ENCODE results near the gene COL4A3. TPM values are rescaled to one million over a fixed set of nuclear protein-coding genes. Genes with fewer than 3 reads are reported as not detected.

COL4A3 gene
- total and polyA plus RNA-seq, 2 donors (not counting 3 experiments of a cell fraction or from before 2014, with no cell fraction given): not detected

DNA sequence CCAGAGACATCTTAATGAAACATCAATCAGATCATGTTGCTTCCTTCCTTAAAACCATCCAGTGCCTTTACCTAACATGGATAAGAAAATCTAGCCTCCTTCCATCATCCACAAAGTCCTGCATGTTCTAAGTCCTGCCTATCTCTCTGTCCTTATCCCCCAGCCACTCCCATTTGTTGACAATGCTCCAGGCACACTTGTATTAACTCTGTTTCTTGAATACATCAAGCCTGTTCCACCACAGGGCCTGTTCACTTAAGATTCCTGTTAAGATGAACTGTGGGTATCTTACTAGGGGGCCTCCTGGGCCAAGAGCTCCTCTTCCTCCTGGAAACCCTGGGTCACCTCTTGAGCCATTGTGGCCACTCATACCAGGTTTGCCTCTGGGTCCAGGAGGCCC is 46.1 kb upstream of the COL4A3 start:
- Histone ChIP-seq H3K27ac (ENCODE audit: insufficient read depth, low read depth, low read length) (no peak overlapping the region), H3K27me3 (ENCODE audit: control insufficient read depth in 2 of 2, insufficient read depth in 2 of 2, low read length in 2 of 2) (no peaks in the 10 kb centered on the region), H4K20me1 (replicated peaks; ENCODE audit: control insufficient read depth, extremely low read depth, insufficient read depth, low read length) (no peaks in the 10 kb centered on the region), H3K79me2 (ENCODE audit: control insufficient read depth, insufficient read depth, low read length) (no peaks in the 10 kb centered on the region), H3K9me1 (replicated peaks; ENCODE audit: control insufficient read depth, extremely low read depth, insufficient read depth, low read length) (no peaks in the 10 kb centered on the region), H3K9ac (replicated peaks; ENCODE audit: extremely low read depth, insufficient read depth, low read length) (no peak overlapping the region), H2AFZ (ENCODE audit: low read depth, low read length) (no peak overlapping the region), H3K9me3 (replicated peaks; ENCODE audit: control insufficient read depth, insufficient read depth, low read length) (no peaks in the 10 kb centered on the region), H3K4me1 (ENCODE audit: control insufficient read depth, extremely low read depth, insufficient read depth, low read length) (no peaks in the 10 kb centered on the region), H3K36me3 (ENCODE audit: control insufficient read depth in 2 of 2, extremely low read depth in 1 of 2, insufficient read depth in 2 of 2, low read length in 2 of 2) (no peaks in the 10 kb centered on the region), H3K4me2 (ENCODE audit: insufficient read depth, low read length) (no peak overlapping the region), H3K4me3 (replicated peaks in 1 of 3; ENCODE audit: insufficient read depth in 1 of 3, low read depth in 1 of 3, low read length in 3 of 3) (no peak overlapping the region)
- ChIA-PET CTCF (interaction anchor here (1.5 kb wide), 1 partner anchor 120 kb away, joined by 5 read pairs; no protein-coding TSS in a partner anchor), POLR2A (no interaction called here)
- TF ChIP-seq, protein P1, sequence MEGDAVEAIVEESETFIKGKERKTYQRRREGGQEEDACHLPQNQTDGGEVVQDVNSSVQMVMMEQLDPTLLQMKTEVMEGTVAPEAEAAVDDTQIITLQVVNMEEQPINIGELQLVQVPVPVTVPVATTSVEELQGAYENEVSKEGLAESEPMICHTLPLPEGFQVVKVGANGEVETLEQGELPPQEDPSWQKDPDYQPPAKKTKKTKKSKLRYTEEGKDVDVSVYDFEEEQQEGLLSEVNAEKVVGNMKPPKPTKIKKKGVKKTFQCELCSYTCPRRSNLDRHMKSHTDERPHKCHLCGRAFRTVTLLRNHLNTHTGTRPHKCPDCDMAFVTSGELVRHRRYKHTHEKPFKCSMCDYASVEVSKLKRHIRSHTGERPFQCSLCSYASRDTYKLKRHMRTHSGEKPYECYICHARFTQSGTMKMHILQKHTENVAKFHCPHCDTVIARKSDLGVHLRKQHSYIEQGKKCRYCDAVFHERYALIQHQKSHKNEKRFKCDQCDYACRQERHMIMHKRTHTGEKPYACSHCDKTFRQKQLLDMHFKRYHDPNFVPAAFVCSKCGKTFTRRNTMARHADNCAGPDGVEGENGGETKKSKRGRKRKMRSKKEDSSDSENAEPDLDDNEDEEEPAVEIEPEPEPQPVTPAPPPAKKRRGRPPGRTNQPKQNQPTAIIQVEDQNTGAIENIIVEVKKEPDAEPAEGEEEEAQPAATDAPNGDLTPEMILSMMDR (IDR thresholded peaks at IDR 0.05; ENCODE audit: extremely low read depth in 1 of 2, insufficient read depth in 1 of 2, low read depth in 1 of 2, low read length in 2 of 2): no peak
- no peak for TF ChIP-seq GATA2 (IDR thresholded peaks at IDR 0.05; ENCODE audit: insufficient read depth, insufficient read length, low read depth, low read length)
- no peak for TF ChIP-seq FOS (IDR thresholded peaks at IDR 0.05; ENCODE audit: borderline replicate concordance, insufficient read depth, low read length)
- TF ChIP-seq POLR2AphosphoS5 (IDR thresholded peaks at IDR 0.05; ENCODE audit: insufficient read depth, low read depth, low read length): no peak
- TF ChIP-seq, protein P2, sequence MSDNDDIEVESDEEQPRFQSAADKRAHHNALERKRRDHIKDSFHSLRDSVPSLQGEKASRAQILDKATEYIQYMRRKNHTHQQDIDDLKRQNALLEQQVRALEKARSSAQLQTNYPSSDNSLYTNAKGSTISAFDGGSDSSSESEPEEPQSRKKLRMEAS (IDR thresholded peaks at IDR 0.05; ENCODE audit: insufficient read depth, insufficient read length): no peak
- no peak for TF ChIP-seq MYC (IDR thresholded peaks at IDR 0.05; ENCODE audit: low read depth, low read length)
- TF ChIP-seq POLR2A (IDR thresholded peaks at IDR 0.05; ENCODE audit: low read depth, low read length): no peak
- TF ChIP-seq EZH2 (IDR thresholded peaks at IDR 0.05; ENCODE audit: borderline replicate concordance, low read depth, low read length, severe bottlenecking): no peak
- no peak for TF ChIP-seq JUN (IDR thresholded peaks at IDR 0.05; ENCODE audit: borderline replicate concordance, insufficient read depth, insufficient read length, low read depth)
- dilution Hi-C loops (cut with MboI; ENCODE audit: extremely low pct_ligation_motif_present, low sequenced_read_pairs) (no loop called here), intact Hi-C loops (cut with micrococcal nuclease) (no loop called here)
- BruUV-seq (replicated peaks): no TSS peak
- FAIRE-seq (no peak), DNase-seq (ENCODE audit: low read depth, low spot score) (no peak)
